Measurements from ENCODE around the gene SERPINA4. TPM values are rescaled to one million over a fixed set of nuclear protein-coding genes. Genes with fewer than 3 reads are reported as not detected.

SERPINA4 gene
- total RNA-seq, 6 donors from 2014 or later: 0.13 TPM; not detected in 5

- TF ChIP-seq POLR2AphosphoS5 (IDR thresholded peaks at IDR 0.05) (no peak), CTCF (IDR thresholded peaks at IDR 0.05) (no peak), POLR2A (IDR thresholded peaks at IDR 0.05) (no peak), EP300 (IDR thresholded peaks at IDR 0.05) (no peak)
- H3K36me3 ChIP-seq: no peaks in the 10 kb centered on the region
- H3K27ac ChIP-seq: peak overlapping the region in 1 of 4 donors; percentile 57
- DNase-seq (no peak), ATAC-seq (ENCODE audit: low FRiP score in 2 of 2) (no peak)
- H3K27me3 ChIP-seq: no peaks in the 10 kb centered on the region
- H3K4me3 ChIP-seq: no peak overlapping the region
- H3K9me3 ChIP-seq: no peaks in the 10 kb centered on the region
- 84 to 93% methylated on average over 5 of the region's 5 CpGs for WGBS, 2 donors
- H3K4me1 ChIP-seq: no peaks in the 10 kb centered on the region
These were observed 49.9 kb downstream of the SERPINA4 start for GRCh38 chr14:94611179-94611578.

- ATAC-seq (ENCODE audit: low FRiP score in 2 of 2): peak in 1 of 2 donors; percentile 34
- Histone ChIP-seq H3K36me3 (no peaks in the 10 kb centered on the region), H3K4me1 (no peaks in the 10 kb centered on the region), H3K27ac (peak within 1 kb of the TSS in 2 of 4 donors; percentile 18 to 57), H3K4me3 (peak within 1 kb of the TSS in 3 of 4 donors; percentile 6 to 19 (median 15)), H3K9me3 (peaks cover 0 to 4% (median under 1%) of the 10 kb centered on the region in 4 donors), H3K27me3 (no peaks in the 10 kb centered on the region)
- TF ChIP-seq EP300 (IDR thresholded peaks at IDR 0.05) (no peak), POLR2A (IDR thresholded peaks at IDR 0.05) (no peak), CTCF (IDR thresholded peaks at IDR 0.05) (no peak), POLR2AphosphoS5 (IDR thresholded peaks at IDR 0.05) (no peak)
- no peak for DNase-seq
- WGBS, 2 donors: 53 to 54% methylated on average over 4 of the region's 4 CpGs
These were observed 50.9 kb downstream of the SERPINA4 start, which contains the start of gene SERPINA3 for GRCh38 chr14:94612174-94612573. Gene SERPINA3, plus strand, starts transcription at chr14:94612391. Its CDS starts 2,051 bp downstream, at chr14:94614442.

GRCh38 chr14:94612580-94613554, 51.6 kb downstream of the SERPINA4 start:
- peak; percentile 4 to 15 for ATAC-seq (ENCODE audit: low FRiP score in 2 of 2)

More at GRCh38 chr14:94612580-94613554, 51.6 kb downstream of the SERPINA4 start:
- no peak for DNase-seq
- Histone ChIP-seq H3K27me3 (no peaks in the 10 kb centered on the region), H3K36me3 (no peaks in the 10 kb centered on the region), H3K9me3 (peaks cover 0 to 11% (median 7%) of the 10 kb centered on the region in 4 donors), H3K4me3 (peak overlapping the region in 3 of 4 donors; percentile 6 to 19 (median 15)), H3K4me1 (no peaks in the 10 kb centered on the region), H3K27ac (peak overlapping the region in 1 of 4 donors; percentile 18)
- TF ChIP-seq POLR2A (IDR thresholded peaks at IDR 0.05) (no peak), EP300 (IDR thresholded peaks at IDR 0.05) (no peak), CTCF (IDR thresholded peaks at IDR 0.05) (no peak), POLR2AphosphoS5 (IDR thresholded peaks at IDR 0.05) (no peak)
- 49 to 66% methylated on average over 8 to 9 of the region's 9 CpGs for WGBS, 2 donors
